SK-N-SH (cell line): ENCODE data around the gene FFAR3. TPM values are rescaled to one million over a fixed set of nuclear protein-coding genes. Genes with fewer than 3 reads are reported as not detected.

Experiments used
- CTCF ChIA-PET: fragments of 300-600, 350-600 bp; formaldehyde crosslinking; extraction: SDS; loops from one replicate; lab custom pipeline; 2021; lab: Yijun Ruan, JAX
- POLR2A ChIA-PET: fragments of 350-600 bp; sonication (Branson Sonifier 250); formaldehyde crosslinking; extraction: SDS; loops from one replicate; lab custom pipeline; 2020; ENCODE audit warnings: antibody characterized with exemption, inconsistent platforms; lab: Yijun Ruan, JAX
- DNase-seq: peaks from one replicate; pipeline ENCODE4 v3.0.0; 2012
- H2AFZ ChIP-seq: fragments of 200-600 bp; sonication (generic); 2 replicates; pipeline ENCODE4 v1.8.1; 2016; ENCODE audit warnings: antibody characterized with exemption, mild to moderate bottlenecking, low read depth
- H3F3A ChIP-seq: fragments of 200-600 bp; sonication (generic); replicated peaks from 2 replicates; pipeline ENCODE3; 2016; ENCODE audit warnings: antibody characterized with exemption, mild to moderate bottlenecking; ENCODE audit not compliant: insufficient read depth
- H3K27ac ChIP-seq, 2 experiments: fragments of 200-500 bp in 1 of 2; fragments of 200-600 bp in 1 of 2; sonication (Bioruptor generic) in 1 of 2; sonication (generic), shearing (Covaris generic) in 1 of 2; 2 replicates each; pipeline versions ENCODE4 v1.5.1 to v1.6.1; 2014 to 2016; ENCODE audit warnings: low read depth in 2 of 2, inconsistent platforms in 1 of 2, low read length in 1 of 2, mild to moderate bottlenecking in 1 of 2, mixed read lengths in 1 of 2
- H3K27me3 ChIP-seq: fragments of 200-600 bp; sonication (generic), shearing (Covaris generic); 2 replicates; pipeline ENCODE4 v1.6.1; 2016; ENCODE audit warnings: mixed run types; ENCODE audit not compliant: insufficient read depth
- H3K36me3 ChIP-seq, 2 experiments: fragments of 200-500 bp in 1 of 2; fragments of 200-600 bp in 1 of 2; sonication (Bioruptor generic) in 1 of 2; sonication (generic) in 1 of 2; replicated peaks in 1 of 2; 2 replicates each; pipeline versions ENCODE3 to v1.5.1; 2014 to 2016; ENCODE audit warnings: low read length in 1 of 2, mild to moderate bottlenecking in 1 of 2; ENCODE audit not compliant: insufficient read depth in 2 of 2, control insufficient read depth in 1 of 2
- H3K4me1 ChIP-seq, 2 experiments: fragments of 200-500 bp in 1 of 2; fragments of 200-600 bp in 1 of 2; sonication (Bioruptor generic) in 1 of 2; sonication (generic), shearing (Covaris generic) in 1 of 2; 2 replicates each; pipeline versions ENCODE4 v1.5.1 to v1.6.1; 2014 to 2016; ENCODE audit warnings: low read depth in 1 of 2, low read length in 1 of 2, mixed run types in 1 of 2; ENCODE audit not compliant: insufficient read depth in 2 of 2, control insufficient read depth in 1 of 2
- H3K4me2 ChIP-seq: fragments of 200-600 bp; sonication (generic), shearing (Covaris generic); 2 replicates; pipeline ENCODE4 v1.6.1; 2017; ENCODE audit warnings: mixed run types
- H3K4me3 ChIP-seq, 2 experiments: fragments of 200-500 bp in 1 of 2; fragments of 200-600 bp in 1 of 2; sonication (Bioruptor generic) in 1 of 2; sonication (generic), shearing (Covaris generic) in 1 of 2; 2 replicates each; pipeline versions ENCODE4 v1.5.1 to v1.8.1; 2014 to 2016; ENCODE audit warnings: low read depth in 2 of 2, inconsistent platforms in 1 of 2, low read length in 1 of 2, mild to moderate bottlenecking in 1 of 2, mixed read lengths in 1 of 2, moderate library complexity in 1 of 2
- H3K79me2 ChIP-seq: fragments of 200-600 bp; sonication (generic); 2 replicates; pipeline ENCODE4 v1.8.1; 2017; ENCODE audit warnings: mild to moderate bottlenecking; ENCODE audit not compliant: insufficient read depth
- H3K9ac ChIP-seq: fragments of 200-600 bp; sonication (generic); 2 replicates; pipeline ENCODE4 v1.6.1; 2017; ENCODE audit warnings: mixed run types
- H3K9me2 ChIP-seq: fragments of 200-600 bp; sonication (generic); 2 replicates; pipeline ENCODE4 v1.6.1; 2017; ENCODE audit warnings: mixed run types
- H3K9me3 ChIP-seq: fragments of 200-600 bp; sonication (generic); 2 replicates; pipeline ENCODE4 v1.6.1; 2017; ENCODE audit warnings: mixed run types, mild to moderate bottlenecking, moderate library complexity
- H4K20me1 ChIP-seq: fragments of 200-600 bp; sonication (generic); 2 replicates; pipeline ENCODE4 v1.6.1; 2017; ENCODE audit warnings: mild to moderate bottlenecking, mixed run types; ENCODE audit not compliant: insufficient read depth
- CHD2 ChIP-seq: fragments of 150-350 bp; IDR thresholded peaks from 2 replicates; pipeline ENCODE4 v1.6.1; 2018; ENCODE audit warnings: low read length; ENCODE audit not compliant: partially characterized antibody
- CTCF ChIP-seq: fragments of 200-600 bp; sonication (generic); IDR thresholded peaks from 2 replicates; pipeline ENCODE4 v1.6.1; 2017; ENCODE audit warnings: antibody characterized with exemption, mild to moderate bottlenecking, moderate library complexity
- EZH2phosphoT487 ChIP-seq: fragments of 200-600 bp; sonication (generic); IDR thresholded peaks from 2 replicates; pipeline ENCODE4 v1.6.1; 2017; ENCODE audit warnings: low read depth, mixed run types, mild to moderate bottlenecking, antibody characterized with exemption, moderate library complexity, borderline replicate concordance
- GABPA ChIP-seq: IDR thresholded peaks from 2 replicates; pipeline ENCODE4 v1.4.0; 2012; ENCODE audit warnings: low read depth, mild to moderate bottlenecking
- JUND ChIP-seq: IDR thresholded peaks from 2 replicates; pipeline ENCODE4 v1.4.0; 2012
- MAX ChIP-seq: IDR thresholded peaks from 2 replicates; pipeline ENCODE4 v1.4.0; 2012; ENCODE audit warnings: low read depth
- MEF2A ChIP-seq: IDR thresholded peaks from 2 replicates; pipeline ENCODE4 v1.4.0; 2012; ENCODE audit warnings: low read depth, borderline replicate concordance
- NRF1 ChIP-seq: IDR thresholded peaks from 2 replicates; pipeline ENCODE4 v1.6.1; 2012; ENCODE audit warnings: low read depth, mild to moderate bottlenecking, low read length
- RAD21 ChIP-seq: IDR thresholded peaks from 2 replicates; pipeline ENCODE4 v1.6.1; 2012; ENCODE audit warnings: mild to moderate bottlenecking, low read length
- RCOR1 ChIP-seq: fragments of 150-350 bp; IDR thresholded peaks from 2 replicates; pipeline ENCODE4 v1.6.1; 2017; ENCODE audit warnings: antibody characterized with exemption, low read length
- REST ChIP-seq: IDR thresholded peaks from 2 replicates; pipeline ENCODE4 v1.6.1; 2012; ENCODE audit warnings: mild to moderate bottlenecking, low read depth, low read length, moderate library complexity
- SIN3A ChIP-seq: IDR thresholded peaks from 2 replicates; pipeline ENCODE4 v1.6.1; 2012; ENCODE audit warnings: low read depth, mild to moderate bottlenecking, low read length, moderate library complexity, borderline replicate concordance
- SMC3 ChIP-seq: IDR thresholded peaks from 2 replicates; pipeline ENCODE4 v1.6.1; 2012; ENCODE audit warnings: low read depth, low read length, improper control_type of control experiment
- TAF1 ChIP-seq: IDR thresholded peaks from 2 replicates; pipeline ENCODE4 v1.6.1; 2012; ENCODE audit warnings: low read depth, mild to moderate bottlenecking, low read length, moderate library complexity, borderline replicate concordance
- TEAD4 ChIP-seq: IDR thresholded peaks from 2 replicates; pipeline ENCODE4 v1.4.0; 2012; ENCODE audit warnings: mild to moderate bottlenecking, borderline replicate concordance; ENCODE audit not compliant: insufficient read depth
- USF1 ChIP-seq: IDR thresholded peaks from 2 replicates; pipeline ENCODE4 v1.4.0; 2012; ENCODE audit warnings: low read depth, borderline replicate concordance
- YY1 ChIP-seq: IDR thresholded peaks from 2 replicates; pipeline ENCODE4 v1.4.0; 2012; ENCODE audit warnings: low read depth, mild to moderate bottlenecking
- ZBTB33 ChIP-seq: IDR thresholded peaks from 2 replicates; pipeline ENCODE4 v1.4.0; 2012; ENCODE audit warnings: low read depth, borderline replicate concordance
- WGBS: methylation state at CpG from one replicate; pipeline ENCODE4 v1.1.6; 2017; ENCODE audit warnings: low lambda C conversion rate; 5-methylcytosine and 5-hydroxymethylcytosine counted together
- polyA plus RNA-seq, 3 experiments: library from polyadenylated mRNA; depleted of rRNA; stranded (reverse); fragments of >200 nt; gene quantifications; 2 replicates each; pipeline ENCODE4 v1.2.3, GENCODE V29; 2012

The FFAR3 gene
- polyA plus RNA-seq, 1 of the 3 experiments (the other 2 are of a cell fraction), result not detected

- H4K20me1 ChIP-seq, result no peaks in the 10 kb centered on the region
- TF ChIP-seq SMC3 (no peak), MEF2A (no peak), JUND (no peak), TEAD4 (no peak), TAF1 (no peak), GABPA (no peak), MAX (no peak), YY1 (no peak), NRF1 (no peak), CTCF (no peak), ZBTB33 (no peak), USF1 (no peak), EZH2phosphoT487 (no peak), RAD21 (no peak), CHD2 (no peak), SIN3A (no peak), REST (no peak), RCOR1 (no peak)
- TF ChIP-seq, all 33 proteins: peak for 0
- Histone ChIP-seq H3K4me1 (no peaks in the 10 kb centered on the region), H2AFZ (no peak overlapping the region), H3K36me3 (no peaks in the 10 kb centered on the region), H3F3A (no peaks in the 10 kb centered on the region), H3K4me2 (no peak overlapping the region), H3K4me3 (no peak overlapping the region), H3K9me3 (no peaks in the 10 kb centered on the region), H3K27ac (no peak overlapping the region), H3K27me3 (peaks cover 25% of the 10 kb centered on the region; the same call in 1 of the 2 replicates), H3K9me2 (no peaks in the 10 kb centered on the region), H3K9ac (no peak overlapping the region), H3K79me2 (no peaks in the 10 kb centered on the region)
- WGBS, result 16% methylated on average over 1 of the region's 1 CpG
- DNase-seq, result no peak
- CTCF ChIA-PET, result interaction anchor here (0.8 to 1.3 kb wide), 2 partner anchors 25 to 118 kb away, joined by 3 to 4 read pairs; no protein-coding TSS in a partner anchor
- POLR2A ChIA-PET, result no interaction called here
Observed at GRCh38 chr19:35377656-35378055, 19.4 kb downstream of the FFAR3 start.
